Stimulated activated CD4-positive, alpha-beta T cell treated with anti-CD3 and anti-CD28 coated beads, Interleukin-12 subunit alpha, Interleukin-12 subunit beta, amount 100 ng/mL, for 24 hours (primary cell): ENCODE measurements around the gene ARHGEF16.

Experiments
- DNase-seq, 2 experiments: peaks; one replicate each; pipeline ENCODE4 v3.0.0-alpha.2; 2020; ENCODE audit warnings: low read depth in 2 of 2

The ARHGEF16 gene

GRCh38 chr1:3501856-3502640, 47.6 kb downstream of the ARHGEF16 start:
- no peak for DNase-seq

GRCh38 chr1:3502641-3503524, 48.4 kb downstream of the ARHGEF16 start:
- DNase-seq = no peak

- DNase-seq = no peak
These were observed 49.0 kb downstream of the ARHGEF16 start for GRCh38 chr1:3503525-3503886.

GRCh38 chr1:3504151-3504821, 49.8 kb downstream of the ARHGEF16 start:
- DNase-seq = no peak

GRCh38 chr1:3504822-3505153, 50.3 kb downstream of the ARHGEF16 start:
- no peak for DNase-seq

GRCh38 chr1:3505161-3505560, 50.7 kb downstream of the ARHGEF16 start:
- no peak for DNase-seq

GRCh38 chr1:3506041-3506440, 51.6 kb downstream of the ARHGEF16 start:
- DNase-seq = no peak

- no peak for DNase-seq
These were observed 52.5 kb downstream of the ARHGEF16 start for GRCh38 chr1:3506943-3507342.

- no peak for DNase-seq
These were observed 53.3 kb downstream of the ARHGEF16 start for GRCh38 chr1:3507636-3508275.

- DNase-seq = no peak
These were observed 54.4 kb downstream of the ARHGEF16 start for GRCh38 chr1:3508757-3509415.

GRCh38 chr1:3509721-3510120, 55.3 kb downstream of the ARHGEF16 start:
- DNase-seq = no peak

GRCh38 chr1:3510136-3510955, 55.9 kb downstream of the ARHGEF16 start:
- no peak for DNase-seq

- DNase-seq = no peak
These were observed 56.4 kb downstream of the ARHGEF16 start for GRCh38 chr1:3510956-3511250.

- DNase-seq = no peak
These were observed 56.8 kb downstream of the ARHGEF16 start for GRCh38 chr1:3511306-3511705.

- DNase-seq = no peak
These were observed 57.4 kb downstream of the ARHGEF16 start for GRCh38 chr1:3511856-3512255.

GRCh38 chr1:3514404-3514803, 59.9 kb downstream of the ARHGEF16 start:
- DNase-seq = no peak

- no peak for DNase-seq
These were observed 60.8 kb downstream of the ARHGEF16 start for GRCh38 chr1:3515272-3515671.

- DNase-seq = no peak
These were observed 61.5 kb downstream of the ARHGEF16 start for GRCh38 chr1:3515774-3516480.

- no peak for DNase-seq
These were observed 62.0 kb downstream of the ARHGEF16 start for GRCh38 chr1:3516481-3516869.
